ENCODE data around the gene GNAL.

GNAL gene

DNA sequence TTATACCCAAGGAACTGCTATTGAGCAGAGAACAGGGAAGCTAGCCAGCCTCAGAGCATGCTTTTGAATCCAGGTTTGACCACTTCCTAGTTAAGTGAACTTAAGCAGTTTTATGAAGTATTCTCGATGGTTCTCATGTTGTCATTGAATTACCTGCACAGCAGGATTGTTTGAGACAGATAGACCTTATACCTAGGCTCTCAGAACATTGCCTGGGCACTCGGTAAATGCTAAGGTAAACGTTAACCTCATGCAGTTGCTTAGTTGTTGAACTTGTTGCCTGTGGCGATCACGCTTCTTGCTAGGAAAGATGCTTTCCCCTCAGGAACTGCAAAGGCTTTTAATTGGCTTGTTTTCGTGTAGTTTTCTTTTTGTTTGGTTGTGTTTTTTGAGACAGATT is 128.2 kb downstream of the GNAL start:
- Histone ChIP-seq H3K27ac (no peak overlapping the region), H3K4me3 (ENCODE audit: low read depth, low read length) (no peak overlapping the region), H3K27me3 (ENCODE audit: insufficient read depth, low read depth, severe bottlenecking) (no peaks in the 10 kb centered on the region), H3K36me3 (no peaks in the 10 kb centered on the region), H3K9me3 (ENCODE audit: severe bottlenecking) (no peaks in the 10 kb centered on the region)
- no peak for DNase-seq
- TF ChIP-seq, protein P1, sequence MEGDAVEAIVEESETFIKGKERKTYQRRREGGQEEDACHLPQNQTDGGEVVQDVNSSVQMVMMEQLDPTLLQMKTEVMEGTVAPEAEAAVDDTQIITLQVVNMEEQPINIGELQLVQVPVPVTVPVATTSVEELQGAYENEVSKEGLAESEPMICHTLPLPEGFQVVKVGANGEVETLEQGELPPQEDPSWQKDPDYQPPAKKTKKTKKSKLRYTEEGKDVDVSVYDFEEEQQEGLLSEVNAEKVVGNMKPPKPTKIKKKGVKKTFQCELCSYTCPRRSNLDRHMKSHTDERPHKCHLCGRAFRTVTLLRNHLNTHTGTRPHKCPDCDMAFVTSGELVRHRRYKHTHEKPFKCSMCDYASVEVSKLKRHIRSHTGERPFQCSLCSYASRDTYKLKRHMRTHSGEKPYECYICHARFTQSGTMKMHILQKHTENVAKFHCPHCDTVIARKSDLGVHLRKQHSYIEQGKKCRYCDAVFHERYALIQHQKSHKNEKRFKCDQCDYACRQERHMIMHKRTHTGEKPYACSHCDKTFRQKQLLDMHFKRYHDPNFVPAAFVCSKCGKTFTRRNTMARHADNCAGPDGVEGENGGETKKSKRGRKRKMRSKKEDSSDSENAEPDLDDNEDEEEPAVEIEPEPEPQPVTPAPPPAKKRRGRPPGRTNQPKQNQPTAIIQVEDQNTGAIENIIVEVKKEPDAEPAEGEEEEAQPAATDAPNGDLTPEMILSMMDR (IDR thresholded peaks at IDR 0.05; ENCODE audit: low read depth, low read length), result no peak

- no peaks in the 10 kb centered on the region for H3K9me3 ChIP-seq (ENCODE audit: severe bottlenecking)
- DNase-seq, result no peak
- no peaks in the 10 kb centered on the region for H3K27me3 ChIP-seq (ENCODE audit: insufficient read depth, low read depth, severe bottlenecking)
- H3K36me3 ChIP-seq, result no peaks in the 10 kb centered on the region
- no peak overlapping the region for H3K4me3 ChIP-seq (ENCODE audit: low read depth, low read length)
- TF ChIP-seq, protein P1 (IDR thresholded peaks at IDR 0.05; ENCODE audit: low read depth, low read length), result no peak
- H3K27ac ChIP-seq, result no peak overlapping the region
Observed at GRCh38 chr18:11818486-11819203, 129.6 kb downstream of the GNAL start.

DNA sequence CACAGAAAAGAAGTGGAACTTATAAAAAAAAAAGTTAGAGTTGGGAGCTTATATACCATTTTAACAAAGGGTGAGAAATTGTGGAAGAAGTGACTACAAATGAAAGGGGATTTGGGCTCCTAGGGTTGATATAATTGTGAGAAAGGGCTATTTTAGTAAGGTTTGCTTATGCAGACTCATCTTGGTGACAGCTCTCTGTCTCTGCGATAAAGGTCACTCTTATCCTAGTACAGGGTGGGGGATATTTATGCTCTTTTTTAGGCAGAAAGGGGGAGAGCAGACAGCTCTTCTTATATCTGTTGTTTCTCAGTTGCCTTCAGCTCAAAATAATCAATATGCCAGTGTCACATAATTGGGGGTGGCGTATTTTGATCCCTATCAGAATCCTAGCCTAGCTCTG is 130.9 kb downstream of the GNAL start:
- H3K27me3 ChIP-seq (ENCODE audit: insufficient read depth, low read depth, severe bottlenecking), result no peaks in the 10 kb centered on the region
- no peaks in the 10 kb centered on the region for H3K9me3 ChIP-seq (ENCODE audit: severe bottlenecking)
- H3K36me3 ChIP-seq, result no peaks in the 10 kb centered on the region
- H3K4me3 ChIP-seq (ENCODE audit: low read depth, low read length), result no peak overlapping the region
- TF ChIP-seq, protein P1 (IDR thresholded peaks at IDR 0.05; ENCODE audit: low read depth, low read length), result no peak
- no peak for DNase-seq
- H3K27ac ChIP-seq, result no peak overlapping the region

DNA sequence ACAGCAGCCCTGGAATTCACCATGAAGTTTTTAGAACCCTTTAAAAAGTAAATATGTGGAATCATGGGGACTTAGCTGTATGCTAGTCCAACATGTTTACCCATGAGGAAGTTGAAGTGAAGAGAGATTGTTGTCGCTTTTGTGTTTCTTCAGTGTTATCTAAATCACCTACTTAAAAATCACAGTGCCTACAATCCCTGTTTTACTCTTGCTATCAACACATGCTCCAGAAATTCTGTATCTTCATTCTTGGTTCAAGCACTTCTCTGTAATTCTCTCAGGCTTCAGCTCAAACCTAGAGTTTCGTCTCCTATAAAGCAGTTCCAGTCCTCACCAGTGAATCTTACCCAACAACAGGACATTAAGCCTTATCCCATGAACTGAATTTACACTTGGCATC is 131.6 kb downstream of the GNAL start:
- Histone ChIP-seq H3K27me3 (ENCODE audit: insufficient read depth, low read depth, severe bottlenecking) (no peaks in the 10 kb centered on the region), H3K9me3 (ENCODE audit: severe bottlenecking) (no peaks in the 10 kb centered on the region), H3K36me3 (no peaks in the 10 kb centered on the region), H3K27ac (no peak overlapping the region), H3K4me3 (ENCODE audit: low read depth, low read length) (no peak overlapping the region)
- TF ChIP-seq, protein P1 (IDR thresholded peaks at IDR 0.05; ENCODE audit: low read depth, low read length), result no peak
- DNase-seq, result no peak

GRCh38 chr18:11821208-11821607 is 132.1 kb downstream of the GNAL start:
- no peaks in the 10 kb centered on the region for H3K36me3 ChIP-seq
- H3K27ac ChIP-seq, result no peak overlapping the region
- DNase-seq, result no peak
- no peaks in the 10 kb centered on the region for H3K9me3 ChIP-seq (ENCODE audit: severe bottlenecking)
- no peak overlapping the region for H3K4me3 ChIP-seq (ENCODE audit: low read depth, low read length)
- H3K27me3 ChIP-seq (ENCODE audit: insufficient read depth, low read depth, severe bottlenecking), result no peaks in the 10 kb centered on the region
- TF ChIP-seq, protein P1 (IDR thresholded peaks at IDR 0.05; ENCODE audit: low read depth, low read length), result no peak
